Liver (tissue), 9 donors: ENCODE data around the gene SH3RF3. TPM values are rescaled to one million over a fixed set of nuclear protein-coding genes. Genes with fewer than 3 reads are reported as not detected.

Experiments
- DNase-seq: peaks from one replicate; pipeline ENCODE4 v3.0.0-alpha.2; 2017; ENCODE audit warnings: low spot score
- H3K27ac ChIP-seq, 2 donors: one replicate each; pipeline ENCODE4 v1.7.0; 2013; ENCODE audit warnings: inconsistent platforms in 2 of 2, low read length in 2 of 2, control low read depth in 1 of 2, low read depth in 1 of 2, mild to moderate bottlenecking in 1 of 2
- H3K27me3 ChIP-seq, 4 donors: one replicate each; pipeline versions ENCODE4 v1.6.1 to v1.7.0; 2013; ENCODE audit warnings: low read length in 3 of 4, inconsistent platforms in 1 of 4, mild to moderate bottlenecking in 1 of 4, moderate library complexity in 1 of 4; ENCODE audit not compliant: control insufficient read depth in 4 of 4, insufficient read depth in 4 of 4
- H3K36me3 ChIP-seq, 4 donors: one replicate each; pipeline versions ENCODE4 v1.6.1 to v1.7.0; 2013; ENCODE audit warnings: low read length in 3 of 4, mild to moderate bottlenecking in 3 of 4, low read depth in 1 of 4, moderate library complexity in 1 of 4; ENCODE audit not compliant: control insufficient read depth in 4 of 4, insufficient read depth in 3 of 4
- H3K4me1 ChIP-seq, 4 donors: one replicate each; pipeline versions ENCODE4 v1.6.1 to v1.7.0; 2013; ENCODE audit warnings: low read length in 3 of 4, mild to moderate bottlenecking in 3 of 4, moderate library complexity in 1 of 4; ENCODE audit not compliant: control insufficient read depth in 4 of 4, insufficient read depth in 4 of 4
- H3K4me3 ChIP-seq, 3 donors: one replicate each; pipeline versions ENCODE4 v1.6.1 to v1.7.0; 2013; ENCODE audit warnings: low read length in 3 of 3, control low read depth in 1 of 3, low read depth in 1 of 3, mild to moderate bottlenecking in 1 of 3
- H3K9ac ChIP-seq, 2 donors: one replicate each; pipeline ENCODE4 v1.7.0; 2013; ENCODE audit warnings: low read length in 2 of 2, mild to moderate bottlenecking in 2 of 2, moderate library complexity in 2 of 2, control low read depth in 1 of 2, low read depth in 1 of 2
- H3K9me3 ChIP-seq, 4 donors: one replicate each; pipeline versions ENCODE4 v1.6.1 to v1.7.0; 2013; ENCODE audit warnings: low read length in 3 of 4; ENCODE audit not compliant: control insufficient read depth in 4 of 4
- ATF3 ChIP-seq: IDR thresholded peaks from 2 replicates; pipeline ENCODE4 v1.6.1; 2016; ENCODE audit warnings: antibody characterized with exemption
- CTCF ChIP-seq: fragments of 150-350 bp; IDR thresholded peaks from 2 replicates; pipeline ENCODE4 v1.5.1; 2017; ENCODE audit warnings: improper control_type of control experiment, low read depth, low read length; ENCODE audit not compliant: missing input control
- EGR1 ChIP-seq, 2 donors: IDR thresholded peaks; 2 replicates each; pipeline ENCODE4 v1.6.1; 2016 to 2018; ENCODE audit warnings: antibody characterized with exemption in 2 of 2, low read depth in 2 of 2
- FOXA2 ChIP-seq: IDR thresholded peaks from 2 replicates; pipeline ENCODE4 v1.6.1; 2016; ENCODE audit warnings: antibody characterized with exemption
- HNF4A ChIP-seq, 2 donors: conservative IDR thresholded peaks; 2 replicates each; pipeline ENCODE4 v1.6.1; 2016; ENCODE audit warnings: antibody characterized with exemption in 2 of 2, mild to moderate bottlenecking in 2 of 2
- HNF4G ChIP-seq: IDR thresholded peaks from 2 replicates; pipeline ENCODE4 v1.6.1; 2016; ENCODE audit warnings: antibody characterized with exemption
- JUND ChIP-seq, 2 donors: IDR thresholded peaks; 2 replicates each; pipeline ENCODE4 v1.6.1; 2016; ENCODE audit warnings: antibody characterized with exemption in 2 of 2
- MAX ChIP-seq: IDR thresholded peaks from 2 replicates; pipeline ENCODE4 v1.6.1; 2016; ENCODE audit warnings: antibody characterized with exemption
- NR2F2 ChIP-seq: IDR thresholded peaks from 2 replicates; pipeline ENCODE4 v1.6.1; 2016; ENCODE audit warnings: antibody characterized with exemption
- RAD21 ChIP-seq, 2 donors: IDR thresholded peaks; 2 replicates each; pipeline ENCODE4 v1.6.1; 2016; ENCODE audit warnings: antibody characterized with exemption in 2 of 2, mild to moderate bottlenecking in 2 of 2
- REST ChIP-seq: IDR thresholded peaks from 2 replicates; pipeline ENCODE4 v1.6.1; 2016; ENCODE audit warnings: antibody characterized with exemption, mild to moderate bottlenecking
- SP1 ChIP-seq: IDR thresholded peaks from 2 replicates; pipeline ENCODE4 v1.6.1; 2018; ENCODE audit warnings: antibody characterized with exemption, mild to moderate bottlenecking
- TAF1 ChIP-seq: conservative IDR thresholded peaks from 2 replicates; pipeline ENCODE4 v1.6.1; 2016; ENCODE audit warnings: antibody characterized with exemption, mild to moderate bottlenecking
- YY1 ChIP-seq: IDR thresholded peaks from 2 replicates; pipeline ENCODE4 v1.6.1; 2016; ENCODE audit warnings: antibody characterized with exemption, mild to moderate bottlenecking
- ZBTB33 ChIP-seq: IDR thresholded peaks from 2 replicates; pipeline ENCODE4 v1.6.1; 2016; ENCODE audit warnings: antibody characterized with exemption
- WGBS: extraction: QIAGEN DNeasy Blood & Tissue Kit; methylation state at CpG from one replicate; pipeline ENCODE4 v1.1.7; 2013; 5-methylcytosine and 5-hydroxymethylcytosine counted together
- polyA plus RNA-seq, 2 donors: library from polyadenylated mRNA; stranded (reverse) in 1 of 2; unstranded in 1 of 2; fragments of 200-250 nt in 1 of 2; fragments of >200 nt in 1 of 2; fragmentation: Nextera tagmentation in 1 of 2; extraction: Ambion mirVana in 1 of 2; gene quantifications; one replicate each; pipeline versions ENCODE4 v1.2.1 to v1.2.3, GENCODE V29; 2013 to 2015
- total RNA-seq, 2 donors: library from RNA; depleted of rRNA; stranded (reverse); fragments of >200 nt; gene quantifications; one replicate each; pipeline ENCODE4 v1.2.3, GENCODE V29; 2014
- donor health status: healthy.
- donor health status: healthy.
- donor health status: healthy.
- donor health status: healthy.
- donor health status: healthy.

SH3RF3 gene
- total and polyA plus RNA-seq, 4 donors = 0.11 to 1.0 (median 0.54) TPM

DNA sequence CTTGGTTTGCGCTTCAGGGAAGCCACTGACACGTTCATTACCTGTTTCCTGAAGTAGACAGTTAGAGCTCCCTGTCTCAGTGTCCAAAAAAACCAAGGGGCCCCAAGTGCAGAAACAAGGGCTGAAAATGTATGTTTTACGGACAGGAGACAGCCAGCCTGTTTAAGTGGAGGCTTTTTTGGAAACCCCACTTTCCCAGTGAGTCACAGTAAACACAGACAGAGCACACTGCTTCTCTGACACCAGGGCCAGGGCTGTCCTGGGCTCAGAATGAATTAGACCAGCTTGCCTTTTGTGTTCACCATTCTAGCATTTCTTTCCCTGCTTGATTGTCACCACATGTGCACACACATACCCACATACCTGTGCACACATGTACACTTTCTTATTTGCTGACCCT lies 128.6 kb downstream of the SH3RF3 start (continued):
- TF ChIP-seq EGR1 (IDR thresholded peaks at IDR 0.05; ENCODE audit: low read depth in 2 of 2) (no peak), HNF4A (conservative IDR thresholded peaks at IDR 0.05) (no peak), HNF4G (no peak), ZBTB33 (no peak)

DNA sequence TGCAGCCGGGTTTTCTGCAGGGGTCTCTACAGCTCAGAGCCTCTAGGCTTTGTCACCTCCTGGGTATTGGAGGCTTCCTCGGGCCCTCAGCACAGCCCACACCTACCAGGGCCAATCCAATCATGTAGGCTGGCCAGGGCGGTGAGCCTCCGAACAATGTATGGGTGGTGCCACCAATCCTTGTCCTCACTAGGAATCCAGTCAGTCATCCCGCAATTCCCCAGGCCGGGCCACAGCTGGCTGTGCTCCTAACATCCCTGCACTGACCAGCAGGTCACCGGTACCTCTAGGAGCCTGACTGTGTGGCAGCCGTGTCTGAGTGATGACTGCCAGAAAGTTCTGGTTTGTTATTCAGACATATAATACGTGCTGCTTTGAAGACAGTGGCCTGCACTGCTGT lies 129.4 kb downstream of the SH3RF3 start:
- peaks cover 0 to 1% (median 0%) of the 10 kb centered on the region in 4 donors for H3K36me3 ChIP-seq
- no peak overlapping the region for H3K4me3 ChIP-seq
- DNase-seq = no peak
- WGBS = 85% methylated on average over 9 of the region's 9 CpGs
- no peaks in the 10 kb centered on the region for H3K9me3 ChIP-seq
- H3K9ac ChIP-seq = no peak overlapping the region
- peaks cover 0 to 2% (median 0%) of the 10 kb centered on the region in 4 donors for H3K4me1 ChIP-seq
- no peaks in the 10 kb centered on the region for H3K27me3 ChIP-seq
- TF ChIP-seq SP1 = no peak
- TF ChIP-seq EGR1 (IDR thresholded peaks at IDR 0.05; ENCODE audit: low read depth in 2 of 2) = no peak
- TF ChIP-seq YY1 = no peak
- TF ChIP-seq CTCF = no peak
- no peak for TF ChIP-seq JUND (IDR thresholded peaks at IDR 0.05)
- no peak for TF ChIP-seq REST
- TF ChIP-seq ATF3 = no peak
- no peak for TF ChIP-seq TAF1
- no peak for TF ChIP-seq ZBTB33
- TF ChIP-seq FOXA2 = no peak
- TF ChIP-seq RAD21 (IDR thresholded peaks at IDR 0.05) = no peak
- no peak for TF ChIP-seq NR2F2
- TF ChIP-seq MAX = no peak
- no peak for TF ChIP-seq HNF4G
- H3K27ac ChIP-seq = no peak overlapping the region
